Loucy (cell line): ENCODE data around the gene C20orf173.

Experiments
- H2AFZ ChIP-seq: fragments of 200-600 bp; sonication (generic); 2 replicates; pipeline ENCODE4 v1.6.0; 2016; ENCODE audit warnings: antibody characterized with exemption, mild to moderate bottlenecking, low read length, moderate library complexity
- H3F3A ChIP-seq: fragments of 200-600 bp; 2 replicates; pipeline ENCODE4 v1.6.0; 2016; ENCODE audit warnings: antibody characterized with exemption, low read depth, mild to moderate bottlenecking
- H3K27me3 ChIP-seq: fragments of 200-600 bp; sonication (generic); 2 replicates; pipeline ENCODE4 v1.6.1; 2014; ENCODE audit warnings: low read length, mild to moderate bottlenecking; ENCODE audit not compliant: insufficient read depth, poor library complexity, severe bottlenecking
- H3K36me3 ChIP-seq: fragments of 200-600 bp; sonication (generic); 2 replicates; pipeline ENCODE4 v1.6.1; 2016; ENCODE audit warnings: low read length; ENCODE audit not compliant: insufficient read depth
- H3K4me1 ChIP-seq: fragments of 200-600 bp; sonication (generic); 2 replicates; pipeline ENCODE4 v1.5.1; 2014; ENCODE audit warnings: low read length, mild to moderate bottlenecking; ENCODE audit not compliant: insufficient read depth, poor library complexity, severe bottlenecking
- H3K4me2 ChIP-seq: fragments of 200-600 bp; sonication (generic); 2 replicates; pipeline ENCODE4 v1.6.0; 2014; ENCODE audit warnings: antibody characterized with exemption, low read length, low read depth, mild to moderate bottlenecking; ENCODE audit not compliant: poor library complexity, severe bottlenecking
- H3K4me3 ChIP-seq: fragments of 200-600 bp; sonication (generic); 2 replicates; pipeline ENCODE4 v1.5.1; 2014; ENCODE audit warnings: low read length, mild to moderate bottlenecking, mixed read lengths; ENCODE audit not compliant: poor library complexity, severe bottlenecking
- H3K79me2 ChIP-seq: fragments of 200-600 bp; sonication (generic); 2 replicates; pipeline ENCODE4 v1.6.1; 2014; ENCODE audit warnings: low read length; ENCODE audit not compliant: insufficient read depth
- H3K9ac ChIP-seq: fragments of 200-600 bp; sonication (generic); 2 replicates; pipeline ENCODE4 v1.6.0; 2014; ENCODE audit warnings: mild to moderate bottlenecking, low read depth, low read length, moderate library complexity; ENCODE audit not compliant: poor library complexity, severe bottlenecking
- H3K9me2 ChIP-seq: fragments of 200-600 bp; sonication (generic); replicated peaks from 2 replicates; pipeline ENCODE4 v1.6.1; 2016; ENCODE audit warnings: low read depth, low read length, mixed read lengths
- H3K9me3 ChIP-seq: fragments of 200-600 bp; sonication (generic); 2 replicates; pipeline ENCODE4 v1.6.1; 2014; ENCODE audit warnings: mild to moderate bottlenecking, antibody characterized with exemption, low read length, low read depth; ENCODE audit not compliant: insufficient read depth
- H4K20me1 ChIP-seq: fragments of 200-600 bp; sonication (generic); 2 replicates; pipeline ENCODE4 v1.6.0; 2014; ENCODE audit warnings: antibody characterized with exemption, low read length, mild to moderate bottlenecking; ENCODE audit not compliant: insufficient read depth, poor library complexity, severe bottlenecking
- EZH2phosphoT487 ChIP-seq: fragments of 200-600 bp; IDR thresholded peaks from 2 replicates; pipeline ENCODE4 v1.6.1; 2018; ENCODE audit warnings: antibody characterized with exemption, mild to moderate bottlenecking, moderate library complexity, borderline replicate concordance
- TF ChIP-seq, protein P1 (sequence below): fragments of 200-600 bp; sonication (generic); conservative IDR thresholded peaks from 2 replicates; pipeline ENCODE4 v1.5.1; 2014; ENCODE audit warnings: mild to moderate bottlenecking, antibody characterized with exemption, low read length

The C20orf173 gene

DNA sequence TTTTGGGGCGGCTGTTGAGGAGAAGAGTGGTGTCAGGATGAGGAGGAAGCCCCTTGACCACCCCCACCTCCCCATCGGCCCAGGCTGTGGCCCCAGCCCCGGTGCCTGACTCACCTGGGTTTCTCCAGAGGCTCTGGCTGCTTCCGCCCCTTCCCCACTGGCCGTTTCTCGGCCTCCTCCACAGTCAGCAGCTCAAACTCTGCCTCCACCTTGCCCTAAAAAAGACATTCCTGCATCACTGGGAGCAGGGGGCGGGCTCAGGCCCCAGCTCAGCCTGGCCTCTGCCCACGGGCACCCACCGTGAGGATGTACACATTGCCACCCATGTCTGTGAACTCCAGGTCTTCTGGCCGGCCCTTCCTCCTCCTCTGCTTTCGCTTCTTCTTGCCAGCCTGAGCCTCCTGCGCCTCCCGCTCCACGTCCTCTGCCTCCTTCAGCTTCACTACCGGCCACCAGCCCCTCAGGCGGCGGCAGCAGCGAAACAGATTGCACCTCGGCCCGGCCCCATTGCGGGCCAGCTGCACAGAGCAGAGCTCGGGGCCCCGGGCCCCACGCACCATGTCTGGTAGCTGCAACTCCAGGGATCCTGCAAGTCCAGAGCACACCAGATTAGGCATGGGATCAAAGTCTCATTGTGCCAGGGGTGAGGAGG, 29.7 kb upstream of the C20orf173 start:
- Histone ChIP-seq H3K4me2 (no peak overlapping the region), H3K79me2 (no peaks in the 10 kb centered on the region), H3K27me3 (no peaks in the 10 kb centered on the region), H3K4me1 (no peaks in the 10 kb centered on the region), H3K4me3 (no peak overlapping the region), H3K9ac (no peak overlapping the region), H3K9me3 (no peaks in the 10 kb centered on the region), H4K20me1 (no peaks in the 10 kb centered on the region), H2AFZ (no peak overlapping the region), H3K36me3 (peaks cover 5% of the 10 kb centered on the region; the same call in 1 of the 2 replicates), H3F3A (no peaks in the 10 kb centered on the region), H3K9me2 (no peaks in the 10 kb centered on the region)
- TF ChIP-seq, protein P1, sequence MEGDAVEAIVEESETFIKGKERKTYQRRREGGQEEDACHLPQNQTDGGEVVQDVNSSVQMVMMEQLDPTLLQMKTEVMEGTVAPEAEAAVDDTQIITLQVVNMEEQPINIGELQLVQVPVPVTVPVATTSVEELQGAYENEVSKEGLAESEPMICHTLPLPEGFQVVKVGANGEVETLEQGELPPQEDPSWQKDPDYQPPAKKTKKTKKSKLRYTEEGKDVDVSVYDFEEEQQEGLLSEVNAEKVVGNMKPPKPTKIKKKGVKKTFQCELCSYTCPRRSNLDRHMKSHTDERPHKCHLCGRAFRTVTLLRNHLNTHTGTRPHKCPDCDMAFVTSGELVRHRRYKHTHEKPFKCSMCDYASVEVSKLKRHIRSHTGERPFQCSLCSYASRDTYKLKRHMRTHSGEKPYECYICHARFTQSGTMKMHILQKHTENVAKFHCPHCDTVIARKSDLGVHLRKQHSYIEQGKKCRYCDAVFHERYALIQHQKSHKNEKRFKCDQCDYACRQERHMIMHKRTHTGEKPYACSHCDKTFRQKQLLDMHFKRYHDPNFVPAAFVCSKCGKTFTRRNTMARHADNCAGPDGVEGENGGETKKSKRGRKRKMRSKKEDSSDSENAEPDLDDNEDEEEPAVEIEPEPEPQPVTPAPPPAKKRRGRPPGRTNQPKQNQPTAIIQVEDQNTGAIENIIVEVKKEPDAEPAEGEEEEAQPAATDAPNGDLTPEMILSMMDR = no peak
- no peak for TF ChIP-seq EZH2phosphoT487

DNA sequence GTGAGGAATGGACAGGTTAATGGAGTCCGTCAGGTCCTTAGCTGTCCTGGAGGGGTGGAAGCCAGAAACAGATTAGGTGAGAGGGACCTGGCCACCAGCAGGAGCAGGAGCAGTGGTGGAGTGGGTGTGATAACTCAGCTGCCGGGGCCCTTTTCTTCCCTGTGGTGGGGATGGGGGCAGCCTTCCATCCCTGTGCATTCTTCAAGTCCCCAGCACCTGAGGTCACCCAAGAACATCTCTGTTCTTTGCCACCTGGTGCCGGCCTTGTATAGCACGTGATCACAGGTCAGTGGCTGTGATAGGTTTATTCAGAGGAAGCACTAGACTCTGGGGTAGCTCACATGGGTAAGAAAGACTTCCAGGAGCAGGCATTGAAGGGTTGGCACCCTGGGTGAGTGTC, 29.0 kb upstream of the C20orf173 start:
- no peak overlapping the region for H3K4me2 ChIP-seq
- H3K36me3 ChIP-seq = peaks cover 5% of the 10 kb centered on the region; the same call in 1 of the 2 replicates
- no peaks in the 10 kb centered on the region for H3K4me1 ChIP-seq
- no peaks in the 10 kb centered on the region for H3K9me3 ChIP-seq
- no peaks in the 10 kb centered on the region for H3K27me3 ChIP-seq
- no peak overlapping the region for H3K9ac ChIP-seq
- no peak for TF ChIP-seq EZH2phosphoT487
- TF ChIP-seq, protein P1 = no peak
- H3F3A ChIP-seq = no peaks in the 10 kb centered on the region
- H3K79me2 ChIP-seq = no peaks in the 10 kb centered on the region
- no peaks in the 10 kb centered on the region for H4K20me1 ChIP-seq
- H3K4me3 ChIP-seq = no peak overlapping the region
- H3K9me2 ChIP-seq = no peaks in the 10 kb centered on the region
- H2AFZ ChIP-seq = no peak overlapping the region

DNA sequence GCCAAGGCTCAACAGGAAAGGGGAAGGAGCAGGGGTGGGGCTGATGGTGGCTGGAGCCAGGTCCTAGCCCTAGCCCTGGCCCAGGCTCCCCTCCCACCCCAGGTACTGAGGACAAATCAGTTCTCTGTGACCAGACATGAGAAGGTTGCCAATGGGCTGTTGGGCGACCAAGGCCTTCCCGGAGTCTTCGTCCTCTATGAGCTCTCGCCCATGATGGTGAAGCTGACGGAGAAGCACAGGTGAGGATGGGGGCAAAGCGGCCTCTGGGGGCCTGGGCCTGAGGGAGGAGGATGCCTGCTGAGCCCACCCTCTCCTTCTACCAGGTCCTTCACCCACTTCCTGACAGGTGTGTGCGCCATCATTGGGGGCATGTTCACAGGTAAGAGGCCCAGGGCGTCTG, 27.4 kb upstream of the C20orf173 start:
- Histone ChIP-seq H3K9me2 (no peaks in the 10 kb centered on the region), H3K79me2 (no peaks in the 10 kb centered on the region), H3K27me3 (no peaks in the 10 kb centered on the region), H2AFZ (no peak overlapping the region), H3F3A (no peaks in the 10 kb centered on the region), H3K4me2 (no peak overlapping the region), H3K9ac (no peak overlapping the region), H3K9me3 (no peaks in the 10 kb centered on the region), H3K36me3 (peaks cover 5% of the 10 kb centered on the region; the same call in 1 of the 2 replicates), H3K4me1 (no peaks in the 10 kb centered on the region), H3K4me3 (no peak overlapping the region), H4K20me1 (no peaks in the 10 kb centered on the region)
- TF ChIP-seq EZH2phosphoT487 = no peak
- TF ChIP-seq, protein P1 = no peak
